Coronary artery (tissue), 2 donors: ENCODE data around the gene CCDC85C.

Experiments used
- DNase-seq: peaks from one replicate; pipeline ENCODE4 v3.0.0-alpha.2; 2017; ENCODE audit warnings: low spot score
- H3K27ac ChIP-seq, 2 donors: fragments of 200-600 bp; sonication (generic); one replicate each; pipeline ENCODE4 v1.5.1; 2016 to 2019
- H3K4me3 ChIP-seq: fragments of 200-600 bp; sonication (generic); 2 replicates; pipeline ENCODE4 v1.5.1; 2016; ENCODE audit warnings: mild to moderate bottlenecking, moderate library complexity
- CTCF ChIP-seq: fragments of 200-600 bp; sonication (generic); IDR thresholded peaks from one replicate; pipeline ENCODE4 v1.5.1; 2019; ENCODE audit warnings: antibody characterized with exemption

CCDC85C gene

GRCh38 chr14:99541211-99541610 is 62.8 kb downstream of the CCDC85C start:
- no peak for TF ChIP-seq CTCF
- Histone ChIP-seq H3K4me3 (no peak overlapping the region), H3K27ac (no peak overlapping the region)
- no peak for DNase-seq

GRCh38 chr14:99540196-99541032 is 63.6 kb downstream of the CCDC85C start:
- Histone ChIP-seq H3K27ac (no peak overlapping the region), H3K4me3 (no peak overlapping the region)
- TF ChIP-seq CTCF, result no peak

GRCh38 chr14:99539491-99539890 is 64.5 kb downstream of the CCDC85C start:
- H3K27ac ChIP-seq, result no peak overlapping the region
- no peak for TF ChIP-seq CTCF
- DNase-seq, result no peak
- no peak overlapping the region for H3K4me3 ChIP-seq

More at GRCh38 chr14:99540196-99541032, 63.6 kb downstream of the CCDC85C start:
- no peak for DNase-seq

- TF ChIP-seq CTCF, result no peak
- H3K4me3 ChIP-seq, result no peak overlapping the region
- no peak for DNase-seq
- H3K27ac ChIP-seq, result no peak overlapping the region
Measured at GRCh38 chr14:99538733-99539132, 65.3 kb downstream of the CCDC85C start.

GRCh38 chr14:99538275-99538674 is 65.7 kb downstream of the CCDC85C start:
- TF ChIP-seq CTCF, result no peak
- DNase-seq, result no peak
- H3K4me3 ChIP-seq, result no peak overlapping the region
- no peak overlapping the region for H3K27ac ChIP-seq

- Histone ChIP-seq H3K4me3 (no peak overlapping the region), H3K27ac (no peak overlapping the region)
- no peak for DNase-seq
- no peak for TF ChIP-seq CTCF
Measured at GRCh38 chr14:99537399-99537798, 66.6 kb downstream of the CCDC85C start.
